Naive thymus-derived CD4-positive, alpha-beta T cell (primary cell): ENCODE measurements around the gene ARMC9. TPM values are rescaled to one million over a fixed set of nuclear protein-coding genes. Genes with fewer than 3 reads are reported as not detected.

Experiments
- ATAC-seq: fragments of 150-1000 bp; cut with Tn5 transposase; 2 replicates; pipeline ENCODE4 v1.10.0; 2021; ENCODE audit warnings: mild to moderate bottlenecking, moderate library complexity
- CTCF ChIA-PET: fragments of 350-600 bp; sonication (Branson Sonifier 250); formaldehyde crosslinking; loops from one replicate; lab custom pipeline; 2021; ENCODE audit warnings: antibody characterized with exemption; lab: Charles Lee
- POLR2A ChIA-PET: fragments of 350-600 bp; sonication (Branson Sonifier 250); formaldehyde crosslinking; loops from one replicate; lab custom pipeline; 2021; ENCODE audit warnings: antibody characterized with exemption, inconsistent platforms; lab: Charles Lee
- DNase-seq, 9 donors: peaks; one replicate each; pipeline versions ENCODE4 v3.0.0 to v3.0.0-alpha.2; 2020 to 2022; ENCODE audit warnings: mixed read lengths in 1 of 9
- H3K27ac ChIP-seq: one replicate; pipeline ENCODE4 v1.7.0; 2013; ENCODE audit warnings: mild to moderate bottlenecking, low read depth, low read length, moderate library complexity
- H3K27me3 ChIP-seq, 2 donors: one replicate each; pipeline ENCODE4 v1.7.0; 2013; ENCODE audit warnings: low read length in 2 of 2, mild to moderate bottlenecking in 2 of 2, moderate library complexity in 2 of 2; ENCODE audit not compliant: control insufficient read depth in 2 of 2, insufficient read depth in 2 of 2
- H3K36me3 ChIP-seq, 3 experiments: 1 replicate in 2 of 3; 2 replicates in 1 of 3; pipeline ENCODE4 v1.7.0; 2013; ENCODE audit warnings: low read length in 3 of 3, mild to moderate bottlenecking in 3 of 3, moderate library complexity in 1 of 3; ENCODE audit not compliant: insufficient read depth in 3 of 3, control insufficient read depth in 2 of 3
- H3K4me1 ChIP-seq, 2 donors: one replicate each; pipeline ENCODE4 v1.7.0; 2013; ENCODE audit warnings: low read length in 2 of 2, mild to moderate bottlenecking in 2 of 2, moderate library complexity in 1 of 2; ENCODE audit not compliant: control insufficient read depth in 2 of 2, insufficient read depth in 2 of 2
- H3K4me3 ChIP-seq: 2 replicates; pipeline ENCODE4 v1.7.0; 2013; ENCODE audit warnings: mild to moderate bottlenecking, low read length
- H3K9me3 ChIP-seq, 3 experiments: 1 replicate in 2 of 3; 2 replicates in 1 of 3; pipeline ENCODE4 v1.7.0; 2013; ENCODE audit warnings: low read length in 3 of 3; ENCODE audit not compliant: control insufficient read depth in 2 of 3
- H3K27ac Mint-ChIP-seq, 9 donors: one replicate each; pipeline ENCODE4 v1.8.0; 2020 to 2022; ENCODE audit warnings: mixed read lengths in 9 of 9, mild to moderate bottlenecking in 8 of 9, moderate library complexity in 5 of 9, inconsistent platforms in 2 of 9
- H3K27me3 Mint-ChIP-seq, 5 donors: one replicate each; pipeline ENCODE4 v1.8.0; 2021 to 2022; ENCODE audit warnings: mixed read lengths in 5 of 5, mild to moderate bottlenecking in 1 of 5
- H3K36me3 Mint-ChIP-seq, 5 donors: one replicate each; pipeline ENCODE4 v1.8.0; 2020 to 2022; ENCODE audit warnings: mixed read lengths in 5 of 5, mild to moderate bottlenecking in 3 of 5, inconsistent platforms in 1 of 5
- H3K4me1 Mint-ChIP-seq, 7 donors: one replicate each; pipeline ENCODE4 v1.8.0; 2020 to 2022; ENCODE audit warnings: mixed read lengths in 7 of 7, mild to moderate bottlenecking in 3 of 7, inconsistent platforms in 1 of 7
- H3K4me3 Mint-ChIP-seq, 10 donors: one replicate each; pipeline ENCODE4 v1.8.0; 2020 to 2022; ENCODE audit warnings: mild to moderate bottlenecking in 10 of 10, mixed read lengths in 10 of 10, moderate library complexity in 6 of 10, inconsistent platforms in 2 of 10
- H3K9me3 Mint-ChIP-seq, 11 donors: one replicate each; pipeline ENCODE4 v1.8.0; 2020 to 2022; ENCODE audit warnings: mixed read lengths in 11 of 11, mild to moderate bottlenecking in 4 of 11, inconsistent platforms in 1 of 11, moderate library complexity in 1 of 11
- intact Hi-C, 2 donors: fragments of 100-400 bp; cut with micrococcal nuclease; formaldehyde crosslinking; loops; one replicate each; pipeline ENCODE4 v1.15.1; 2023
- polyA plus RNA-seq, 2 donors: library from polyadenylated mRNA; unstranded; fragments of 300-500 nt; fragmentation: Illumina TruSeq; gene quantifications; one replicate each; pipeline ENCODE4 v1.2.3, GENCODE V29; 2021
- total RNA-seq, 6 experiments: library from RNA in 5 of 6; stranded (reverse) in 5 of 6; gene quantifications; 1 replicate in 5 of 6; 2 replicates in 1 of 6; pipeline ENCODE4 v1.2.3 and lab custom pipeline; 2021 to 2026

The ARMC9 gene, protein sequence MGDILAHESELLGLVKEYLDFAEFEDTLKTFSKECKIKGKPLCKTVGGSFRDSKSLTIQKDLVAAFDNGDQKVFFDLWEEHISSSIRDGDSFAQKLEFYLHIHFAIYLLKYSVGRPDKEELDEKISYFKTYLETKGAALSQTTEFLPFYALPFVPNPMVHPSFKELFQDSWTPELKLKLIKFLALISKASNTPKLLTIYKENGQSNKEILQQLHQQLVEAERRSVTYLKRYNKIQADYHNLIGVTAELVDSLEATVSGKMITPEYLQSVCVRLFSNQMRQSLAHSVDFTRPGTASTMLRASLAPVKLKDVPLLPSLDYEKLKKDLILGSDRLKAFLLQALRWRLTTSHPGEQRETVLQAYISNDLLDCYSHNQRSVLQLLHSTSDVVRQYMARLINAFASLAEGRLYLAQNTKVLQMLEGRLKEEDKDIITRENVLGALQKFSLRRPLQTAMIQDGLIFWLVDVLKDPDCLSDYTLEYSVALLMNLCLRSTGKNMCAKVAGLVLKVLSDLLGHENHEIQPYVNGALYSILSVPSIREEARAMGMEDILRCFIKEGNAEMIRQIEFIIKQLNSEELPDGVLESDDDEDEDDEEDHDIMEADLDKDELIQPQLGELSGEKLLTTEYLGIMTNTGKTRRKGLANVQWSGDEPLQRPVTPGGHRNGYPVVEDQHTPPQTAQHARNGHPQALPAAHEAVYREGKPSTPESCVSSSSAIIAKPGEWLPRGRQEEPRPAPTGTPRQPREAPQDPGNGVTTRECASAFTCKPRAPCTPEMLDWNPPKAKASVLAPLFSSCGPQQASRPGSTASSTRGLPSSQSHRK
- total RNA-seq: 1 to 10 TPM in 2 of 5 experiments, under 1 TPM in 3; 0.69 to 2.0 (median 0.85) TPM
- polyA plus RNA-seq: under 1 TPM; 0.45 to 0.98 TPM
- total RNA-seq (lab: John Stamatoyannopoulos, UW): 0.94 reads per million

DNA sequence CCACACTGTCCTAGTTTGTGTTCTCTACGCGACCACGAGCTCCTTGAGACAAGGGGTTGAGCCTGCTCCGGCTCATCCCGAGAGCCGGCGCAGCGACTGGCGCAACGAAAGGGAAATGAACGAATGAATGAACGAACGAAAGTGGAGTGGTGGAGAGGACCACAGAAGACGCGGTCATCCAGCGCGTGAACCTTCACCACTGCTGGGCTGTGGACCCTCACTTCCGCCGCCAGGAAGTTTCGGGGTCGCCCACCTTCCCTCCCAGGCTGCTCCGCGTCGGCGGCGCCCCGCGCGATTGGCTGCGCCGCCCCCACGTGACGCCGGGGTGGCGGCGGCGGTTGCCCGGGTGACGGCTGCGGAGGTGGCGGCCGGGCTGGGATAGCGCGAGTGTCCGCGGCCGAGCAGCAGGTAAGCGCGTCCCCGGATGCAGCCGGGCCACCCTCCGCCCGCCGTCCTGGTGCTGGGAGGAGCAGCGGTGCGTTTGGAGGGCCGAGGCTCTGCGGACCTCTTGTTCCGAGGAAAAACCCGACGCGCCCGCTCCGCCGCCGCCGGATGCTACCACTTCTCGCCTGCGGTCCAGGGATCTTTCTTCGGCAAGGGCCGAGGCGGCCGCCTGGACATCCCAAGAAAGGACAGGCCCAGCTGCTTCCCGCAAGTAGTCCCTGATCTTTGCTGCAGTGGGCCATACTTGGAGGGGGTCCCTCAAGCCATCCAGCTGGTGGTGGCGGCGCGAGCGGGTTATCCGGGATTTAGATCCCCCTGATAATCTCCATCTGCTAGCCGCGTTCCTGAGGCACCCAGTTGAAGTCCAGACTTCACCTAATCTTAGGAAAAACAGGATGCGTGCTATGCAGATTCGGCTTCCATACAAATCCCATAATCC, at the start of gene ARMC9:
Gene ARMC9, plus strand, starts transcription at position 341 of the 883 bp plus-strand sequence. CDS start 7,608 bp downstream, outside the sequence.
- CTCF ChIA-PET: no interaction called here

DNA sequence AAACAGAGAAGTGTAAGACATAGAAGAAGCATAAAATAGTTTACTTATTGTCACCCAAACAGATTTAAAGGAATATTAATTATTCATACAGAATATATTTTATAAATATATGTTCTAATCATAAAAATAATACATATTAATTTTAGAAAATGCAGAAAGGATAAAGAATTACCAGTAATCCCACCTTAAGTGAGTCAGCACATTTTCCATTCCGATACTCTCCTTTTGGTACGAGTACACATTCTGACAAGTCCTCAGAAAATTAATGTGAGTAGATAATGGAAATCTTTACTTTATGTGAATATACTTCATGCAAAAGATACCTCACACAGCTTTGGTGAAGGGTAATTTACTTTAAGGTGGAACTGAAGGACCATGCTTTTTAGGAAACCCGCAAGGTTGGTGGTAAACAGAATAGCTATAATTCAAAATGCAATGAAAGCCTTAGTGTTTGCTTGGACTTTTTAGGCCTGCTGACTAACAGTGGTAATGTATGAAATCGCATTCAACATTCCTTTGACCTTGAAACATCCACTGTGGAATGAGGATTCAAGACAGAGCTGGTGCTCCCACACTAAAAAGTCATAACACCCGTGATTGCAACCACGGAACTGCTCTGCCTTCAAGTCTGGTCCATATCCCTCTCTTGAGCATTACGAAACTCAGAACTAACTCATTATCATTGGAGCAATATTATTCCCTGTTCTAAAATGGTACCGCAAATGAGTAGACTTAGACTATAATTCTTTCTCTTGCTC, 45.5 kb upstream of the ARMC9 start:
- Histone ChIP-seq H3K27ac (no peak overlapping the region), H3K4me3 (no peak overlapping the region), H3K9me3 (no peaks in the 10 kb centered on the region), H3K4me1 (no peaks in the 10 kb centered on the region), H3K27me3 (no peaks in the 10 kb centered on the region), H3K36me3 (peaks cover 0 to 20% (median 10%) of the 10 kb centered on the region in 3 experiments)
- DNase-seq (no peak), ATAC-seq (no peak)
- Mint-ChIP-seq H3K27me3 (no peaks in the 10 kb centered on the region), H3K27ac (no peak overlapping the region), H3K4me1 (no peaks in the 10 kb centered on the region), H3K9me3 (no peaks in the 10 kb centered on the region), H3K36me3 (peaks cover 4 to 34% (median 24%) of the 10 kb centered on the region in 5 donors), H3K4me3 (no peak overlapping the region)
- intact Hi-C loops: no loop called here
- ChIA-PET CTCF (no interaction called here), POLR2A (no interaction called here)

More for the DNA sequence above, at the start of gene ARMC9:
- H3K9me3 Mint-ChIP-seq: no peaks in the 10 kb centered on the region
- H3K4me3 Mint-ChIP-seq: peak within 1 kb of the TSS; percentile 87 to 97 (median 94)
- ATAC-seq: peak; percentile 94
- POLR2A ChIA-PET: interaction anchor here (0.5 to 0.8 kb wide), 3 partner anchors 17 to 68 kb away, joined by 3 to 4 read pairs (median 4); no protein-coding TSS in a partner anchor
- H3K4me3 ChIP-seq: peak within 1 kb of the TSS; percentile 100
- H3K27ac ChIP-seq: peak within 1 kb of the TSS; percentile 61
- H3K27ac Mint-ChIP-seq: peak within 1 kb of the TSS in 7 of 9 donors; percentile 21 to 81 (median 62)
- H3K4me1 ChIP-seq: peaks cover 0 to 4% of the 10 kb centered on the region in 2 donors
- peaks cover 0 to 4% (median 0%) of the 10 kb centered on the region in 3 experiments for H3K36me3 ChIP-seq
- DNase-seq: peak; percentile 45 to 89 (median 63)
- intact Hi-C loops: loop anchor here in 1 of 2 donors (1.0 kb wide), 1 partner anchor 142 kb away; the partner anchor contains the start of gene PSMD1
- H3K27me3 ChIP-seq: no peaks in the 10 kb centered on the region
- peaks cover 0 to 15% (median 13%) of the 10 kb centered on the region in 7 donors for H3K4me1 Mint-ChIP-seq
- H3K36me3 Mint-ChIP-seq: no peaks in the 10 kb centered on the region
- H3K27me3 Mint-ChIP-seq: peaks cover 0 to 37% (median 0%) of the 10 kb centered on the region in 5 donors
- H3K9me3 ChIP-seq: no peaks in the 10 kb centered on the region

DNA sequence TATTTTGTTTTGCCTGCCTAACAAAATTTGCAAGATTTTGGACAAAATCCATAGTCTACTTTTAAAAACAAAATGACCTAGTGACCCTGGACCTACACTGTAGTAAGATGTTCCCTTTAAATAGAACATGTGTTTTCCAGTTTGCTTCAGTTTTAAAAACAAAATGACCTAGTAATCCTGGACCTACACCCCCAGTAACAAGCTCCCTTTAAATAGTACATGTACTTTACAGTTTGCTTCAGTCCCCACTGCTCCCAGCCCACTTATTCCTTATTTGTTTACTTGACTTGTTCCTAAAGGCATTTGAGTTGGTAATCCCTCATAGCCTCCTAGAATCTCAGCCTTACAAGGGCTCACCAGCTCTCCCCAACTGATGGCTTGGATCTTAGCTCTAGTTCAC, 39.1 kb upstream of the ARMC9 start:
- intact Hi-C loops: no loop called here
- peaks cover 0 to 14% (median 6%) of the 10 kb centered on the region in 3 experiments for H3K36me3 ChIP-seq

DNA sequence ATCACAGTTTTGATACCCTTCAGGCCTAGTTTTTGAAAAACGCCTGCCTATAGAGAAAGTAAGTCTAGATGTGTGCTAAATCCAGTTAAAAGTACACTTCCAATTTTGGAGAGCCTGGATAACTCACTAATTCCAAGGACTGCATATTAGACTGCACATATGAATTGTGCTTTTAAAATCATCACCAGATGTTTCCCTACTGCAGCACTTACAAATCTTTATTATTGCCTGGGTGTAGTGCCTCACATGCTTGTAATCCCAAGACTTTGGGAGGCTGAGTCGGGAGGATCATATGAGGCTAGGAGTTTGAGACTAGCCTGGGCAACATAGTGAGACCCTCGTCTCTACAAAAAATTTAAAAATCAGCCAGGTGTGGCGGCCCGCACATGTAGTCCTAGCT, 37.7 kb upstream of the ARMC9 start:
- CTCF ChIA-PET: no interaction called here
- no peak overlapping the region for H3K27ac ChIP-seq
- POLR2A ChIA-PET: no interaction called here
- Mint-ChIP-seq H3K4me1 (peaks cover 0 to 17% (median 4%) of the 10 kb centered on the region in 7 donors), H3K27me3 (no peaks in the 10 kb centered on the region), H3K4me3 (no peak overlapping the region), H3K27ac (peak overlapping the region in 1 of 9 donors; percentile 34), H3K9me3 (no peaks in the 10 kb centered on the region), H3K36me3 (peaks cover 0 to 25% (median 2%) of the 10 kb centered on the region in 5 donors)
- intact Hi-C loops: no loop called here
- no peak for ATAC-seq
- peaks cover 0 to 18% (median 1%) of the 10 kb centered on the region in 3 experiments for H3K36me3 ChIP-seq
- no peaks in the 10 kb centered on the region for H3K9me3 ChIP-seq
- peaks cover 0 to 6% of the 10 kb centered on the region in 2 donors for H3K4me1 ChIP-seq
- no peak overlapping the region for H3K4me3 ChIP-seq
- no peaks in the 10 kb centered on the region for H3K27me3 ChIP-seq
- no peak for DNase-seq

More for the DNA sequence above, 39.1 kb upstream of the ARMC9 start:
- peak overlapping the region in 1 of 9 donors; percentile 16 for H3K27ac Mint-ChIP-seq
- ATAC-seq (no peak), DNase-seq (no peak)
- ChIA-PET CTCF (no interaction called here), POLR2A (interaction anchor here (0.7 kb wide), 1 partner anchor 52 kb away, joined by 3 read pairs; no protein-coding TSS in a partner anchor)
- no peaks in the 10 kb centered on the region for H3K27me3 ChIP-seq
- no peak overlapping the region for H3K4me3 Mint-ChIP-seq
- H3K27ac ChIP-seq: no peak overlapping the region
- H3K4me1 Mint-ChIP-seq: peaks cover 0 to 17% (median 4%) of the 10 kb centered on the region in 7 donors
- H3K4me3 ChIP-seq: no peak overlapping the region
- peaks cover 0 to 6% of the 10 kb centered on the region in 2 donors for H3K4me1 ChIP-seq
- H3K9me3 Mint-ChIP-seq: no peaks in the 10 kb centered on the region
- H3K36me3 Mint-ChIP-seq: peaks cover 0 to 17% (median 2%) of the 10 kb centered on the region in 5 donors
- H3K27me3 Mint-ChIP-seq: no peaks in the 10 kb centered on the region
- no peaks in the 10 kb centered on the region for H3K9me3 ChIP-seq

DNA sequence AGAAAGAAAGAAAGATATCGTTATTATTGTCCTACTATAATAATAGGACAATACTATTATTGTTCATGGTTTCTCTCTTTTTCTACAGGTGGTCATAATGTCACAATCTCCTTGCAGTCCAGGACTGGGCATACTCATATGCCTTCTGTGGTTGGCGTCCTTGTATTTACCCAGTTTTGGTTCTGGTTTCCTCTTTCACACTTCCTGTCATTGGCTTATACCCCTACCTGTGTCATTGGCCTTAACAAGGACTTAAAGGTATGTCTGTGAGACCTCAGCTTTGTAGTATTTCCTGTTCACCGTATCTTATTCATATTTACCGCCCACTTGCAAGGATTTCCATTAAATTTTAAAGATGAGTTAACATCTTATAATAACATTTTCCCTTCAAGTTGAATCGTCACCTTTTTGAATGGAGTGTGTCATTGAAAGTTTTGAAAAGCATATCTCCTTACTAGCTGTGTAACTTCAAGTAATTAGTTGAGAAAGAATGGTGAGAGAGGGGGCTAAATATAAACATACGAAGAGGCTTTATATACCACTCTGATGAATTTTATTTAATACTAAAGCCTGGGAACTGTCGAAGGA, 37.1 kb upstream of the ARMC9 start:
- Histone ChIP-seq H3K4me3 (no peak overlapping the region), H3K27ac (no peak overlapping the region), H3K4me1 (peaks cover 0 to 6% of the 10 kb centered on the region in 2 donors), H3K36me3 (peaks cover 2 to 25% (median 8%) of the 10 kb centered on the region in 3 experiments), H3K27me3 (no peaks in the 10 kb centered on the region), H3K9me3 (no peaks in the 10 kb centered on the region)
- Mint-ChIP-seq H3K4me3 (no peak overlapping the region), H3K27me3 (no peaks in the 10 kb centered on the region), H3K9me3 (no peaks in the 10 kb centered on the region), H3K4me1 (peaks cover 0 to 17% (median 4%) of the 10 kb centered on the region in 7 donors), H3K27ac (peak overlapping the region in 2 of 9 donors; percentile 2 to 48), H3K36me3 (peaks cover 0 to 27% (median 2%) of the 10 kb centered on the region in 5 donors)
- ChIA-PET POLR2A (no interaction called here), CTCF (no interaction called here)
- no peak for ATAC-seq
- DNase-seq: no peak
- intact Hi-C loops: no loop called here
